H1 (cell line): Measurements from ENCODE around the gene RAB44. TPM values are rescaled to one million over a fixed set of nuclear protein-coding genes. Genes with fewer than 3 reads are reported as not detected.

ENCODE experiments used
- CTCF ChIA-PET: fragments of 300-600 bp; sonication (Branson Sonifier 250); formaldehyde crosslinking; loops from one replicate; lab custom pipeline; 2021; ENCODE audit not compliant: partially characterized antibody; lab: Charles Lee
- POLR2A ChIA-PET: fragments of 300-600 bp; sonication (Branson Sonifier 250); formaldehyde crosslinking; loops from one replicate; lab custom pipeline; 2021; ENCODE audit warnings: inconsistent platforms; ENCODE audit not compliant: partially characterized antibody; lab: Charles Lee
- DNase-seq, 2 experiments: peaks; one replicate each; pipeline versions ENCODE4 v3.0.0 to v3.0.0-alpha.2; 2010 to 2022; ENCODE audit warnings: low spot score in 2 of 2, low read depth in 1 of 2, mixed read lengths in 1 of 2
- FAIRE-seq: peaks from 2 replicates; lab custom pipeline; 2011; peaks lifted over from hg19 to GRCh38; lab: Jason Lieb, UNC
- H2AFZ ChIP-seq: 2 replicates; pipeline ENCODE4 v1.8.1; 2012; ENCODE audit warnings: low read length, inconsistent platforms
- H2AK5ac ChIP-seq: 2 replicates; pipeline ENCODE4 v1.6.1; 2013; ENCODE audit warnings: low read depth, low read length
- H2BK120ac ChIP-seq: replicated peaks from 2 replicates; pipeline ENCODE3; 2013; ENCODE audit warnings: low read depth, low read length, inconsistent platforms
- H2BK12ac ChIP-seq: 2 replicates; pipeline ENCODE4 v1.6.1; 2013; ENCODE audit warnings: low read depth, low read length
- H2BK15ac ChIP-seq: 2 replicates; pipeline ENCODE4 v1.6.1; 2013; ENCODE audit warnings: low read length
- H2BK20ac ChIP-seq: 2 replicates; pipeline ENCODE4 v1.6.1; 2013; ENCODE audit warnings: low read length
- H2BK5ac ChIP-seq: 2 replicates; pipeline ENCODE4 v1.6.1; 2013; ENCODE audit warnings: low read depth, low read length
- H3K14ac ChIP-seq: 2 replicates; pipeline ENCODE4 v1.6.1; 2013; ENCODE audit warnings: inconsistent platforms; ENCODE audit not compliant: insufficient read length
- H3K18ac ChIP-seq: 2 replicates; pipeline ENCODE4 v1.6.1; 2013; ENCODE audit warnings: low read length; ENCODE audit errors: extremely low read depth
- H3K23ac ChIP-seq: 2 replicates; pipeline ENCODE4 v1.6.1; 2013; ENCODE audit warnings: inconsistent platforms; ENCODE audit not compliant: insufficient read length
- H3K23me2 ChIP-seq: 2 replicates; pipeline ENCODE4 v1.6.1; 2013; ENCODE audit warnings: low read depth, low read length
- H3K27ac ChIP-seq: 2 replicates; pipeline ENCODE4 v1.6.1; 2011; ENCODE audit warnings: low read depth, low read length, inconsistent platforms
- H3K27me3 ChIP-seq, 4 experiments: replicated peaks in 1 of 4; 1 replicate in 1 of 4; 2 replicates in 3 of 4; pipeline versions ENCODE4 v1.6.1 to v1.8.1; 2011 to 2013; ENCODE audit warnings: low read length in 3 of 4, mild to moderate bottlenecking in 3 of 4, inconsistent platforms in 2 of 4, mixed read lengths in 2 of 4, moderate library complexity in 1 of 4; ENCODE audit not compliant: control insufficient read depth in 3 of 4, insufficient read depth in 3 of 4; ENCODE audit errors: extremely low read depth in 1 of 4
- H3K36me3 ChIP-seq, 4 experiments: 2 replicates each; pipeline versions ENCODE4 v1.6.1 to v1.8.1; 2011 to 2013; ENCODE audit warnings: mild to moderate bottlenecking in 4 of 4, low read length in 3 of 4, moderate library complexity in 2 of 4, control low read depth in 1 of 4, inconsistent platforms in 1 of 4; ENCODE audit not compliant: insufficient read depth in 4 of 4, control insufficient read depth in 2 of 4
- H3K4ac ChIP-seq: replicated peaks from 2 replicates; pipeline ENCODE3; 2013; ENCODE audit warnings: low read length, low read depth, mixed read lengths, inconsistent platforms; ENCODE audit not compliant: insufficient read length
- H3K4me1 ChIP-seq, 4 experiments: replicated peaks in 1 of 4; 1 replicate in 1 of 4; 2 replicates in 3 of 4; pipeline versions ENCODE4 v1.6.1 to v1.8.1; 2011 to 2013; ENCODE audit warnings: low read length in 3 of 4, inconsistent platforms in 2 of 4, mixed read lengths in 1 of 4; ENCODE audit not compliant: insufficient read depth in 4 of 4, control insufficient read depth in 3 of 4
- H3K4me2 ChIP-seq, 2 experiments: 2 replicates each; pipeline versions ENCODE4 v1.6.1 to v1.8.1; 2011 to 2013; ENCODE audit warnings: low read depth in 2 of 2, low read length in 2 of 2, control low read depth in 1 of 2, inconsistent platforms in 1 of 2, mild to moderate bottlenecking in 1 of 2; ENCODE audit not compliant: insufficient read depth in 1 of 2
- H3K4me3 ChIP-seq, 4 experiments: fragments of 200-600, 300-600 bp in 1 of 4; sonication (generic), shearing (Covaris generic), sonication (Bioruptor Twin) in 1 of 4; 2 replicates each; pipeline versions ENCODE4 v1.5.1 to v1.8.1; 2011 to 2016; ENCODE audit warnings: low read length in 4 of 4, low read depth in 3 of 4, control low read depth in 2 of 4, inconsistent platforms in 2 of 4, mild to moderate bottlenecking in 2 of 4, mixed read lengths in 1 of 4, moderate library complexity in 1 of 4; ENCODE audit not compliant: insufficient read depth in 2 of 4; ENCODE audit errors: extremely low read depth in 1 of 4
- H3K56ac ChIP-seq: replicated peaks from 2 replicates; pipeline ENCODE3; 2013; ENCODE audit warnings: low read depth, mild to moderate bottlenecking, mixed read lengths, low read length, inconsistent platforms; ENCODE audit not compliant: insufficient read length
- H3K79me1 ChIP-seq: 2 replicates; pipeline ENCODE4 v1.6.1; 2013; ENCODE audit warnings: low read depth, low read length, control low read depth
- H3K79me2 ChIP-seq, 2 experiments: 2 replicates each; pipeline versions ENCODE4 v1.6.1 to v1.8.1; 2012 to 2013; ENCODE audit warnings: low read length in 2 of 2, mild to moderate bottlenecking in 2 of 2, inconsistent platforms in 1 of 2; ENCODE audit not compliant: insufficient read depth in 2 of 2, control insufficient read depth in 1 of 2
- H3K9ac ChIP-seq, 4 experiments: replicated peaks in 1 of 4; 1 replicate in 1 of 4; 2 replicates in 3 of 4; pipeline versions ENCODE4 v1.6.1 to v1.8.1; 2011 to 2013; ENCODE audit warnings: low read depth in 3 of 4, low read length in 3 of 4, control low read depth in 2 of 4, mild to moderate bottlenecking in 2 of 4, moderate library complexity in 2 of 4, inconsistent platforms in 1 of 4; ENCODE audit errors: extremely low read depth in 1 of 4
- H3K9me3 ChIP-seq, 2 experiments: 2 replicates each; pipeline versions ENCODE4 v1.6.1 to v1.8.1; 2012 to 2013; ENCODE audit warnings: mild to moderate bottlenecking in 2 of 2, moderate library complexity in 2 of 2, control low read depth in 1 of 2, inconsistent platforms in 1 of 2, low read depth in 1 of 2, low read length in 1 of 2, mixed read lengths in 1 of 2; ENCODE audit not compliant: insufficient read depth in 2 of 2
- H4K20me1 ChIP-seq, 2 experiments: replicated peaks in 1 of 2; 2 replicates each; pipeline versions ENCODE3 to v1.8.1; 2011 to 2013; ENCODE audit warnings: inconsistent platforms in 2 of 2, low read length in 2 of 2, mild to moderate bottlenecking in 1 of 2; ENCODE audit not compliant: insufficient read depth in 2 of 2, control insufficient read depth in 1 of 2
- H4K5ac ChIP-seq: 2 replicates; pipeline ENCODE4 v1.6.1; 2013; ENCODE audit warnings: low read length, low read depth, mixed read lengths, inconsistent platforms; ENCODE audit not compliant: insufficient read length
- H4K8ac ChIP-seq: 2 replicates; pipeline ENCODE4 v1.8.0; 2013; ENCODE audit warnings: mild to moderate bottlenecking, moderate library complexity, low read length, inconsistent platforms; ENCODE audit not compliant: insufficient read depth; ENCODE audit errors: extremely low read depth
- H4K91ac ChIP-seq: replicated peaks from 2 replicates; pipeline ENCODE3; 2013; ENCODE audit warnings: low read length, mixed read lengths, inconsistent platforms; ENCODE audit not compliant: insufficient read length
- CBX5 ChIP-seq: fragments of 300-800, 300-1000 bp; sonication (generic); IDR thresholded peaks from 2 replicates; pipeline ENCODE4 v1.7.1; 2016; ENCODE audit warnings: antibody characterized with exemption, low read length, low read depth
- CEBPB ChIP-seq: IDR thresholded peaks from 2 replicates; pipeline ENCODE4 v1.6.1; 2012; ENCODE audit warnings: low read depth, low read length
- CHD1 ChIP-seq: IDR thresholded peaks from 2 replicates; pipeline ENCODE4 v1.6.1; 2012; ENCODE audit warnings: low read depth, low read length, improper control_type of control experiment
- JUND ChIP-seq: IDR thresholded peaks from 2 replicates; pipeline ENCODE4 v1.6.1; 2011; ENCODE audit warnings: mild to moderate bottlenecking, improper control_type of control experiment, low read length
- MAFK ChIP-seq: IDR thresholded peaks from 2 replicates; pipeline ENCODE4 v1.6.1; 2012; ENCODE audit warnings: low read depth, mild to moderate bottlenecking, improper control_type of control experiment, low read length
- NRF1 ChIP-seq: IDR thresholded peaks from 2 replicates; pipeline ENCODE4 v1.6.1; 2011; ENCODE audit warnings: mild to moderate bottlenecking, low read depth, low read length, improper control_type of control experiment
- POLR2A ChIP-seq, 2 experiments: IDR thresholded peaks; 1 replicate in 1 of 2; 2 replicates in 1 of 2; pipeline ENCODE4 v1.6.1; 2011; ENCODE audit warnings: low read depth in 2 of 2, low read length in 2 of 2, mild to moderate bottlenecking in 2 of 2; ENCODE audit errors: control extremely low read depth in 1 of 2
- POLR2AphosphoS5 ChIP-seq: IDR thresholded peaks from 2 replicates; pipeline ENCODE4 v1.6.1; 2011; ENCODE audit warnings: low read depth, low read length
- SP1 ChIP-seq: IDR thresholded peaks from 2 replicates; pipeline ENCODE4 v1.6.1; 2011; ENCODE audit warnings: low read depth, low read length
- SRF ChIP-seq: IDR thresholded peaks from 2 replicates; pipeline ENCODE4 v1.6.1; 2011; ENCODE audit warnings: mild to moderate bottlenecking, low read depth, low read length, moderate library complexity
- TBP ChIP-seq: IDR thresholded peaks from 2 replicates; pipeline ENCODE4 v1.6.1; 2011; ENCODE audit warnings: low read depth, low read length, improper control_type of control experiment
- WGBS, 2 experiments: shearing (Covaris generic) in 1 of 2; methylation state at CpG; one replicate each; pipeline versions ENCODE4 v1.1.6 to v1.1.7; 2013 to 2015; ENCODE audit warnings: low lambda C conversion rate in 2 of 2, mixed read lengths in 2 of 2, inconsistent platforms in 1 of 2, low coverage in 1 of 2, missing lambda C conversion rate in 1 of 2; ENCODE audit not compliant: insufficient replicate concordance in 2 of 2, insufficient coverage in 1 of 2, insufficient read length in 1 of 2; ENCODE audit errors: extremely low coverage in 1 of 2, missing lambda C conversion rate in 1 of 2; 5-methylcytosine and 5-hydroxymethylcytosine counted together
- polyA plus RNA-seq, 7 experiments: library from polyadenylated mRNA; depleted of rRNA in 3 of 7; stranded (reverse) in 5 of 7; unstranded in 2 of 7; fragments of >200 nt in 5 of 7; fragments of 200-250 nt in 2 of 7; gene quantifications; 1 replicate in 5 of 7; 2 replicates in 1 of 7; 4 replicates in 1 of 7; pipeline versions ENCODE4 v1.2.1 to v1.2.3, GENCODE V29; 2011 to 2013; ENCODE audit warnings: missing spikeins in 2 of 7, mixed read lengths in 2 of 7
- total RNA-seq: library from RNA; stranded (reverse); fragmentation: NEBNext Ultra II Directional; extraction: Animal tissue kit (Norgen Biotek cat#: 25700); gene quantifications from 2 replicates; pipeline ENCODE4 v1.2.1, GENCODE V29; 2021
- TF ChIP-seq, protein P1 (sequence below): IDR thresholded peaks from 2 replicates; pipeline ENCODE4 v1.6.1; 2012; ENCODE audit warnings: inconsistent platforms

RAB44 gene
- total and polyA plus RNA-seq, 2 of the 8 experiments (the other 6 are each of a cell fraction or from before 2014, with no cell fraction given) = 0.02 TPM; not detected in 1

DNA sequence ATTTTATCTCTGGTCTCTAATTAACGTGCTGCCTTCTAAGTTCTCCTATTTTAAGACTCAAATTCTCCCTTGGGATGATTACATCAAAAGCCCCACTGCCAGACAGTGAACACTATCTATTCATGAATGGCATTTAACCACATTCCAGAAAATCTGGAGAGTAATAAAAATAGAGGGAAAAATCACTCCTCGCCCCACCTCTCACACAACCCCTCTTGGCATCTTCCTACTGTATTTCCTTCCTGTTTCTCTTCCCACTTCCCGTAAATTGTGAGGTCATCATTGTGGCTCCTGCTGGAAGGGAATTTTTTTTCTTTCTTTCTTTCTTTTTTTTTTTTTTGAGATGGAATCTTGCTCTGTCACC, 31.5 kb downstream of the RAB44 start:
- no peak overlapping the region for H3K56ac ChIP-seq
- WGBS, 2 experiments = 86% methylated on average over 2 of the region's 3 CpGs; no CpG with 5 or more reads in 1 of the 2 experiments
- CTCF ChIA-PET = no interaction called here
- H4K5ac ChIP-seq = no peak overlapping the region
- no peak overlapping the region for H3K27ac ChIP-seq
- no peak overlapping the region for H3K23ac ChIP-seq
- H2BK20ac ChIP-seq = no peak overlapping the region
- no peak overlapping the region for H2AK5ac ChIP-seq
- POLR2A ChIA-PET = no interaction called here
- H3K23me2 ChIP-seq = no peaks in the 10 kb centered on the region; the same call in 1 of the 2 replicates
- no peaks in the 10 kb centered on the region for H3K79me1 ChIP-seq
- no peak overlapping the region for H3K14ac ChIP-seq
- H3K9me3 ChIP-seq = no peaks in the 10 kb centered on the region
- no peaks in the 10 kb centered on the region for H4K20me1 ChIP-seq
- H4K8ac ChIP-seq = no peak overlapping the region
- DNase-seq (no peak), FAIRE-seq (no peak)
- H2BK12ac ChIP-seq = no peak overlapping the region
- no peak overlapping the region for H2BK120ac ChIP-seq
- H3K36me3 ChIP-seq = no peaks in the 10 kb centered on the region
- H3K27me3 ChIP-seq = no peaks in the 10 kb centered on the region
- no peak overlapping the region for H3K9ac ChIP-seq
- no peak overlapping the region for H3K4ac ChIP-seq
- H3K18ac ChIP-seq = no peak overlapping the region
- no peak overlapping the region for H4K91ac ChIP-seq
- H3K4me2 ChIP-seq = no peak overlapping the region
- no peaks in the 10 kb centered on the region for H3K79me2 ChIP-seq
- peaks cover 0 to 7% (median 4%) of the 10 kb centered on the region in 4 experiments; a peak in 3 of 7 replicates for H3K4me1 ChIP-seq
- no peak overlapping the region for H2AFZ ChIP-seq
- H3K4me3 ChIP-seq = no peak overlapping the region
- H2BK5ac ChIP-seq = no peak overlapping the region
- H2BK15ac ChIP-seq = no peak overlapping the region
- TF ChIP-seq POLR2AphosphoS5 (no peak), NRF1 (no peak), CBX5 (no peak), MAFK (no peak), SRF (no peak), SP1 (no peak), POLR2A (IDR thresholded peaks at IDR 0.05; ENCODE audit: control extremely low read depth in 1 of 2, low read depth in 2 of 2, low read length in 2 of 2) (no peak), CEBPB (no peak), CHD1 (no peak), TBP (no peak), JUND (no peak)
- TF ChIP-seq, protein P1, sequence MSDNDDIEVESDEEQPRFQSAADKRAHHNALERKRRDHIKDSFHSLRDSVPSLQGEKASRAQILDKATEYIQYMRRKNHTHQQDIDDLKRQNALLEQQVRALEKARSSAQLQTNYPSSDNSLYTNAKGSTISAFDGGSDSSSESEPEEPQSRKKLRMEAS = no peak
